Measurements from ENCODE around the gene GLCCI1. TPM values are rescaled to one million over a fixed set of nuclear protein-coding genes. Genes with fewer than 3 reads are reported as not detected.

The GLCCI1 gene
- total RNA-seq, 4 donors from 2014 or later = 6.0 to 22.6 (median 8.5) TPM

GRCh38 chr7:8114175-8114574 is 145.6 kb downstream of the GLCCI1 start:
- DNase-seq (ENCODE audit: low spot score) (no peak), ATAC-seq (ENCODE audit: low FRiP score) (no peak)
- no peak for TF ChIP-seq CTCF (IDR thresholded peaks at IDR 0.05)

- ATAC-seq (ENCODE audit: low FRiP score) (no peak), DNase-seq (ENCODE audit: low spot score) (no peak)
- TF ChIP-seq CTCF (IDR thresholded peaks at IDR 0.05) = no peak
Measured at GRCh38 chr7:8115547-8116402, 147.2 kb downstream of the GLCCI1 start.

- ATAC-seq (ENCODE audit: low FRiP score) = no peak
- TF ChIP-seq CTCF (IDR thresholded peaks at IDR 0.05) = no peak
- DNase-seq (ENCODE audit: low spot score) = no peak
Measured at GRCh38 chr7:8117195-8117594, 148.6 kb downstream of the GLCCI1 start.

- DNase-seq (ENCODE audit: low spot score) (no peak), ATAC-seq (ENCODE audit: low FRiP score) (no peak)
- TF ChIP-seq CTCF (IDR thresholded peaks at IDR 0.05) = no peak
Measured at GRCh38 chr7:8119262-8119661, 150.7 kb downstream of the GLCCI1 start.

GRCh38 chr7:8120390-8121058 is 151.9 kb downstream of the GLCCI1 start:
- ATAC-seq (ENCODE audit: low FRiP score) = no peak
- TF ChIP-seq CTCF (IDR thresholded peaks at IDR 0.05) = no peak
- no peak for DNase-seq (ENCODE audit: low spot score)

GRCh38 chr7:8121243-8121642 is 152.6 kb downstream of the GLCCI1 start:
- no peak for DNase-seq (ENCODE audit: low spot score)
- ATAC-seq (ENCODE audit: low FRiP score) = no peak
- TF ChIP-seq CTCF (IDR thresholded peaks at IDR 0.05) = no peak

All from omental fat pad (tissue), 4 donors.